ENCODE data around the gene OR14C36.
"Not testable (repeated sequence)": the region's sequence is repeated elsewhere in the genome, so short reads cannot be mapped to it uniquely, and the experiment has no call there.

Gene OR14C36, protein sequence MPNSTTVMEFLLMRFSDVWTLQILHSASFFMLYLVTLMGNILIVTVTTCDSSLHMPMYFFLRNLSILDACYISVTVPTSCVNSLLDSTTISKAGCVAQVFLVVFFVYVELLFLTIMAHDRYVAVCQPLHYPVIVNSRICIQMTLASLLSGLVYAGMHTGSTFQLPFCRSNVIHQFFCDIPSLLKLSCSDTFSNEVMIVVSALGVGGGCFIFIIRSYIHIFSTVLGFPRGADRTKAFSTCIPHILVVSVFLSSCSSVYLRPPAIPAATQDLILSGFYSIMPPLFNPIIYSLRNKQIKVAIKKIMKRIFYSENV

DNA sequence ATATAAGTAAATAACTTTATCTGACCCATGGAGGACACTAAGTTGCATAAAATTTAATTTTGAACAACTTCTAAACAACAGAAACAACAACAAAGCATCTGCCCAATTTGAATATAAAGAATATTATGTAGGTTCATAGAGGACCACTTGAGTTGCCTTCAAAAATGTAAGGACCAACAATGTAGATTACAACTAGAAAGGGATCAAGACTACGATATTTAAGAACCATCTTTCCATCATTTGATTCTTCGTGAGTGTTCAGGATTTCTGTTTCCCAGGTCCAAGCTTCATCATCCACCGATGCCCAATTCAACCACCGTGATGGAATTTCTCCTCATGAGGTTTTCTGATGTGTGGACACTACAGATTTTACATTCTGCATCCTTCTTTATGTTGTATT, at the start of gene OR14C36:
TSS of gene OR14C36 (plus strand) at position 301 of the 400 bp plus-strand sequence. CDS start at position 301, 0 bp downstream.
- DNase-seq: no peak

DNA sequence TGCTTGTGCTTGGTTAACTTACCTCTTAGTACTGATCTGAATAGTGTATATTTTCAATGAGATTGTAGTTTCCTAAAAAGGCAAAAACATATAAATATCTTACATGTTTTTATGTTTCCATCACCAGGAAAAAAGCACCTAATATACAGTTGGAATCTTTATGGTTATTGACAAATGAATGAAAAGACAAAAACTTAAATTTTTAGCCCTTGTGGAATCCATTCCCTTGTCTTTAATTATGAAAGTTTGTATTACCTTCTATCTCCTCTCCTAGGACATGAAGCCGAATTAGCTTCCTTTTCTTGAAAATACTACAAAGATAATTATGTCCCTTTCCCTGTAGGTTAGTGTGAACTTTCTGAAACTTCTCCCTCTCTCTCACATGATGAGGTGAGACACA, 45.3 kb upstream of the OR14C36 start, which contains the start of gene OR2T12:
TSS of gene OR2T12 (minus strand) at position 101 of the 400 bp plus-strand sequence. CDS start 7,846 bp downstream, outside the sequence.
- no peak for DNase-seq

DNA sequence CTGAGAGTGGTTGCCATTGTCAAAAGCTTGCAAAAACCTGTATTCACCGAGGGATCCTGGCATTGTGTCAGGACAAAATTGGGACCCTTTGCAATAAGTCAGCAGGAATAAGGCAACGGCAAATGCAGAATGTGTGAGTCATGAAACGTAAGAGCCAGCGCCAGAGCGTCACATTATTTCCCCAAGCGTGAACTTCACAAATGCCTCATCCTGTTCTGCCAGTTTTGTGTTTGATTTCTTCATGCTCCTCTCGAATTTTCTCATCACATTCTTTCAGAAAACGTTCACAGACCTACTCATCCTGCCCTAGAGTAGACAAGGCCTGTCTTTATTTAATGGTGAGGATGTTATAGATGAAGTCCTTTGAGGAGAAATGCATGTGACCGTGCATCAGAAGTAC, 42.9 kb upstream of the OR14C36 start:
- not testable (repeated sequence) for DNase-seq

DNA sequence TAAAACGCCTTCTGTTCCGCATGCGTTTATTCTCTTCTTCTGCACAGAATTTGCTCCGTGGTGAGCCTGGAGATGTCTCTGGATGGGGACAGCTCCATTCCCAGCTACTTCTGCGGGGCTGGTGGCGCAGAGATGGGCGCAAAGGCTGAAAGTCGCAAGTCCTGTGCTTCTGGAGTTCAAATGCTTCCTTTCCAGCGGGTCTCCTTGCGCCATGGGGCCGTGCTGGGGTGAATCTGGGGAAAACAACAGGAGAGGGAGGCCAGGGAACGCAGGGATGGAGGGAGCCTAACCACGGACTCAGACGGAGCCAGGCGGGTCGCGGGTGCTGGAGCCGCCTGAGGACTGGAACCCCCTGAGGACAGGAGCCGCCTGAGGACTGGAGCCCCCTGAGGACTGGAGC, 42.5 kb upstream of the OR14C36 start:
- no peak for DNase-seq

DNA sequence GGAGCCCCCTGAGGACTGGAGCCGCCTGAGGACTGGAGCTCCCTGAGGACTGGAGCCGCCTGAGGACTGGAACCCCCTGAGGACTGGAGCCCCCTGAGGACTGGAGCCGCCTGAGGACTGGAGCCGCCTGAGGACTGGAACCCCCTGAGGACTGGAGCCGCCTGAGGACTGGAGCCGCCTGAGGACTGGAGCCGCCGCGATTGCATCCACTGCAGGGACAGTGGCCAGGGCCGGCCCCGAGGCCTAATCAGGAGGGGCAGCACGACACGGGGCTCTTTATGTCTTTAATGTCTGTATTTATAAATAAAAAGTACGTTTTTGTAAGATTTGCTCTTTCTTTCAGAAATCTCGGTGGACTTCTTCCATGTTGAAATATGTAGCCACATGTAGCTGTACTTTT, 41.8 kb upstream of the OR14C36 start:
- not testable (repeated sequence) for DNase-seq

DNA sequence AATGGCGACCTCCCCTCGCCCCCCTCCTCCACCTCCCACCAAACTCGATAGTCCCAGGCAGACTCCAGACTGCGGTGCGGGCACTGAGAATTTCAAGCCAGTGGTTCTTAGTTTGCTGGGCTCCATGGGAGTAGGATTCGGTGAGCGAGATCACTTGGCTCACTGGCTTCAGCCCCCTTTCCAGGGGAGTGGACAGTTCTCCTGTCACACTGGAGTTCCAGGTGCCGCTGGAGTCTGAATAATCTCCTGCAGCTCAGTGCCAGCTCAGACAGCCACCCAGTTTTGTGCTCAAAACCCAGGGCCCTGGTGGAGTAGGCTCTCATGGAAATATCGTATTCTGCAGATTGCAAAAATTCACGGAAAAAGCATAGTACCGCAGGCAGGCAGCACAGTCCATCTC, 31.8 kb upstream of the OR14C36 start:
- DNase-seq: no peak

DNA sequence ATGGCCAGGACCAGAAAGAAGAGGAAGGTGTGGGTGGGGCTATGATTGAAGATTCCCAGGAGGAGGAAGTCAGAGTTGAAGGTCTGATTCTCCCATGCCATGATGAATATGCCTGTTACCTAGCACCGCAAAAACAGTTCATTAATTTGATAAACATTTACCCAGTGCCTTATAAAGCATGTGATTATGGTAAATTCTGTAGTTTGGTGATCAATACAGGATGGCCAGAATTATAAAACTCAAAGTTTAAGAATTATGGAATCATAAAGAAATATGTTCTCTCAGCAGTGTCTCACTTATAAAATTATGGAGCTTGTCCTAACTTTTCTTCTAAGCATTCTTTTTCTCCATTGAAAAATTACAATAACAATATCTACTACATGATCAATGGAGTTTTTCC, 24.1 kb upstream of the OR14C36 start, which contains the start of gene OR2M7:
TSS of gene OR2M7 (minus strand) at position 101 of the 400 bp plus-strand sequence. CDS start at position 101, 0 bp downstream.
- no peak for DNase-seq

DNA sequence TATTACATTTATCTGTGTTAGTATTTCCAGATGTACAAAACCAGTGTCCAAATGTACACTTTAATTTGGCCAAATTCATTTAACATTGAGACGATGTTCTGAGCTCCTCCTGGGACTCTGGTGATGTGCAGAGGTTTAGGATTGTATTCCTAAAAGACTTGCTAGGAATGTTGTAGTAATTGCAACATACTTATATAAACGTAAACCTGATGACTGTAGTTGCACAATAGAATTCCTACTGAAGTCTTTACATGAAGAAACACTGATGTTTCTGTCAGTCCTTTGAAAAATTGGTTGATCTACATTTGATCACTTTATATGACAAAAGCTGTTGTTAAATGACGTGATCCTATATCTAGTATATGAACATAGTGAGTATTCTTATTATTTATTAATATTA, 5.1 kb upstream of the OR14C36 start:
- no peak for DNase-seq

DNA sequence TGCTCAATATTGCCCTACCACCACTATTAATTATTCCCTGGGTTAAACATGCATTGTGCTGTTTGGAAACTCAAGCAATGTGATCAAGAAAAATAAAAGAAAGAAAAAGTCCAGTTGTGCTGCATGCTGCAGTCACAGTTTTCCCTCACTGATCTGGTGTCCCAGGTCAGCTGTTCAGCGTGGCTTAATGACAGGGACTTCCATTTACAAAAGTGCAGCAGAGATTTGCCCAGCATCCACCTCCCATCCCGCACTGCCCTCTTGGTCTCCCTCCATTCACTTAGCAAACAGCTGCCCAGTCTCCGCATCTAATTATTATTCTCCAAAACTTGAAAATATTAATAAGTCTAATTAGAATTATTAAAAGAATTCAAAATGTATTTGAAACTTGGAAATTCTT, 10.8 kb downstream of the OR14C36 start:
- DNase-seq: no peak

DNA sequence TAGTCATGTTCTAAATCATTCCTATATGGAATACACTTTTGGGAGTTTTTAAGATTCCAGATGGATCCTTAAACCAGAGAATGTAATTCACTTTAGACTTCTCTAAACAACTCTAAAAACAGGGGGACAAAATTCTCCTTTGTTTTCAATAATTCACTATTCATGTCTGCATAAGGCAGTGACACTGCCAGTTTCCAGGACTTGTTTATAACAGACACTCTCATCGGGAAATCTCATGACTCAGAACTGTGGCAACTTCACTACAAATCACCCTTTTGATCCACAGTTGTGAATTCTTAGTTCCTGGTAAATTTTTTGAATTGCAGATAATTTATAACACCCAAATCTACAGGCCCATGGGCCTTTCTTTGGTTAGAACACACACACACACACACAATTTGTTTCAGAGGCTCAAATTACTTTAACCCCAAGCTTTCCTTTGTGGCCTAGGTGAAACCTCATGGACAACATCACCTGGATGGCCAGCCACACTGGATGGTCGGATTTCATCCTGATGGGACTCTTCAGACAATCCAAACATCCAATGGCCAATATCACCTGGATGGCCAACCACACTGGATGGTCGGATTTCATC, 12.6 kb downstream of the OR14C36 start, which contains the start of gene OR2T4:
TSS of gene OR2T4 (plus strand) at position 545 of the 595 bp plus-strand sequence. CDS start at position 545, 0 bp downstream.
- DNase-seq: no peak

DNA sequence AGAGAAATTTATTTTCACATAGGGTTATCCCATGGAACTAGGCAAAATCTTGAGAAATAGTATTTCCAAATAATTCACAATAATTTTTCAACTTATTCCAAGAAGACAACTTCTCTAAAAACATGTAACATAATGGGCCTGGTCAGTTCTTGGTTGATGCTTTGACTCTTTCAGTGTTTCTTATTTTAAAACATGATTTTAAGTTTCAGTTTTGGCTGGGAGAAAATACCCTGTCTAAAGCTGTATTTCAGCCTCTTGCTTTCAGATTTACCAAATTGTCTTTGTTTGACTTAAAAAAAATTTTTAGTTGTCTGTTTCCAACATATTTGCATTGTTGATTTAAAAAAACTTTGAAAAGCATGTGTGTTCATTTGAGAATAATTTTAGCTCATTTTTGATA, 18.0 kb downstream of the OR14C36 start:
- no peak for DNase-seq

DNA sequence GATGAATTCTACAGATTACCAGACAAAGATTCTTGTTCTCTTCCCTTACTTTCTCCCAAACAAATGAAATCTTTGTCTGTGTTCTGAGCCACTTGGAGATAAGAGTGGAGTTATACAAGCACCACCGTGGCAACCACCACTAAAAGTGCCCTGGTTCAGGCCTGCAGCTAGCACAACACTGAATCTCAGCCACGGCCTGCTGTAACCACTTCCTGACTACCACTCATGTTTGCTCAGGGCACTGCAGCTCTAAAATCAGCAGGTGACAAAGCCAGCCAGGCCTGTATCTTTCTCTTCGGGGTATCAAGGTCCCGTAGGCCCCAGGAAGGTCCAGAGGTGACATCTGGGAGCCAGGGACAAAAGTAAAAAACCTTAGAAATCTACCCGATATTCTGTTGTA, 23.8 kb downstream of the OR14C36 start:
- DNase-seq: no peak

DNA sequence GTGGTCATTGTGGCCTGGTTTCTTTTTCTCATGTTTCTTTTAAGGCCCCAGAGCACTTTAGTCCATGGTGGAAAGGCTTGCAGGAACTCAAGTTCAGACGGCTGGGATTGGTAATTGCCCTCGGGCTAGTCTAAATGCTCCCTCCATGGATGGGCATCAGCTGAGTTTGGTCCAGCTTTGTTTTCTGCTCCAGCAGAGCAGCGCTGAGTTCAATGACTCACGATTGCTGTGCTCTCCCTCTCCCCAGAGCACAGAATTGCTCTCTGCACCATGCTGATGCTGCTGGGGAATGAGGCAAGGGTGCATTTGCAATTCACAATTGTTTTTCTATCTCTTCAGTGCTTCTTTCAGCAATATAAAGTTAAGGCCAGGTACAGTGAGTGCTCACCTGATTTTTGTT, 25.2 kb downstream of the OR14C36 start:
- DNase-seq: no peak

DNA sequence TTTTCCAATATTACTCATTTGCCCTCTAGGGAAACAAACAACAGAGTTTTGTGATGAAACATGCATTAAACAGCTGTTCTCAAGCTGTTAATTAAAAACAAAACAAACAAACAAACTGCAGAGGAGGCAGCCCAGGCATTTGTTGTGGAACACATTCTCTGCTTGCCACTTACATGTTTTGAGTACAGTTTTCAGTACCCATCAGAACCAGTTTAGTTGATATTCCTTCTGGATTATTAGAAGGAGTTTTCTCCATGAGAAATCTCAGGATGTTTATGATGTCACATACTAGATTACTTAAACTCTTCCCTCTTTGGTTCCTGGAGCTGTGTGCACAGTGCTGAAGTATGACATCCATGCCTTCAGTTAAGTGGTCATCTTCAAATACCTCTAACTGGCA, 26.9 kb downstream of the OR14C36 start, which contains the start of gene OR2T6:
TSS of gene OR2T6 (plus strand) at position 301 of the 400 bp plus-strand sequence. CDS start 11,863 bp downstream, outside the sequence.
- no peak for DNase-seq

DNA sequence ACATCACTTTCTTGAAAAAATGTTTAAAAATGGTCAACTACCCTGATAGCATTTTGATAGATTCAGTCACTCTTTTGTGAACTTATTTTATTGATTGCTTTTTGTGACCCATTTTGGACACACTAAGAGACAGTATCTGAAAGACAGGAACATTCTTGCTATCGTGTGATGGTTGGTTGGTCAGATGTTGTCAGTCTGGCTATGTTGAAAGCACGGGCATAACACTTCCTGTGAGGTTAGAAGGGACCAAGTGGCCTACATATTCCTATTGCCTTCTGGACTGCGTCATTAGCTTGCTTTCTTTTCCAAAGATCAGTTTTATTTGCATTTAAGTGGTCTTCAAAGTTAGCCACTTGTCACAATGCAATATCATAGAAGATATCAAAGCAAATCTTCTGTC, 28.3 kb downstream of the OR14C36 start:
- DNase-seq: no peak

DNA sequence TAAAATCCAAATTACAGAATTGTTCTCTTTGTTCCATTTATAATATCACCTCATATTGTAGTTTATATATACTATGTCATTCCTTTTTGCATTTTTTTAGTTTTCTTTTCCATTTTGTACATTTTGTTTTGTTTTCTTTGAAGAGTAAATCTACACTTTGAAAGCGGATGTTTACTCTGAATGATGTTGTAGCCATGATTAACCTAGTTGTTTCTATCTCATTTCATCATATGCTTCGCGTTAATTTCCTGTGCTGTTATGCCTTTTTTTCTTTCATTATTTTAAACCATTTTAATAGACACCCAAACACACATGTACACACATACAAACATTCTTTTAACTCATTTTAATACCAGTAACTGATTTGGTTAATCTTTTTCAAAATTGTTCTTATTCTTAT, 32.3 kb downstream of the OR14C36 start:
- no peak for DNase-seq

DNA sequence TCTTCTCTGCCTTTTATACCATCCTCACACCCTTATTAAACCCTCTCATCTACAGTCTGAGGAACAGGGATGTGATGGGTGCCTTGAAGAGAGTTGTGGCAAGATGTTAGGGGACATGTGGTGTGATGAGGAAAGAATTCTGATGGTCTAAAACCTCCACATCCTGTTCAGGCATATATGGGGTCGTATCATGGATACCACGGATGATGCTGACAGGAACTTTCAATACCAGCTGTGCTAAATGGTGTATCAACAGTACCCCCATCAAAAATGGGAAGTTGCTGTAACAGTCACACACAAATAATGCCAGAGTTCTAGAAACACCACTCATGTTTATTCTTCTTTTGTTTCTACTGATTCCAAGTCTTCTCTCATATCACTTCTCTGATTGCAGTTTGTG, 39.9 kb downstream of the OR14C36 start:
- no peak for DNase-seq

DNA sequence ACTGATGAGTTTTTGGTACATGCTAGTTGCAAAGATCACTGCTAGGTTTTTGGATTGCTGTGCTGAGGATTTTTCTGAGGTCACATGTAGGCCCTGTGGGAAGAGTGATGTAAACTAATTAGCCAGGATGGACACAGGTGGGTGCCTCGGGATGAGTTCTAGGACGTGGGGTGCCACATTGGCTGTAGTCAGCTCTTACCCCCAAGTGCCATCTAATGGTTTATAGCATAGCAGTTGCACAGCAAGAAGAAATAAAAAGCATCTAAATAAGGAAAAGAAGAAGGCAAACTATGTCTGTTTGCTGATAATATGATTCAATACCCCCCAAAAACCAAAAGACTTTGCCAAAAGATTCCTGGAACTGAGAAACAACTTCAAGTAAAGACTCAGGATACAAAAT, 44.5 kb downstream of the OR14C36 start:
- no peak for DNase-seq

Measured in stimulated activated CD4-positive, alpha-beta T cell treated with anti-CD3 and anti-CD28 coated beads, Interleukin-4, amount 100 ng/mL, for 24 hours (primary cell).